GM18873 (cell line): ENCODE measurements around the gene SLC38A11.

Source experiments
- ATAC-seq: cut with Tn5 transposase; IDR thresholded peaks from one replicate; pipeline ENCODE4 v1.9.1; 2021; ENCODE audit warnings: mild to moderate bottlenecking, moderate library complexity, moderate number of reproducible peaks; ENCODE audit not compliant: unreplicated experiment, low FRiP score

Gene SLC38A11

DNA sequence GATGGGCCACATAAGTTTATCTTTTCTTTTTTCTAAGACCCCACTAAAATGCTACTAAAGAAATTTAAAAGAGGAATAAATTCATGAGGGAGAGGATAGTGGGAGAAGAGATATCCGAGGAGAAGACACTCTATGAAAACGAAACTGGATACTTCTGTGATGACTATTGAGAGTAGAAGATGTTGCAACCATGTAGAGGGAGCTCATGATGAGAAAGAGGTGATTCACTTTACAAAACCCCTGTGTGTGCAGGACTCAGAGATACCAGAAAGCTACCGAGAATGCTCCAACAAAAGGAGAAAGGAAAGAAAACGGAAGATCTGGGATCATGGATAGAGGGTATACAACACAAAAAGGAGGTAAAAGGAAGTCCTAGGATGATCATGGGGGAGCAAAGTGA, 34.9 kb downstream of the SLC38A11 start:
- no peak for ATAC-seq

DNA sequence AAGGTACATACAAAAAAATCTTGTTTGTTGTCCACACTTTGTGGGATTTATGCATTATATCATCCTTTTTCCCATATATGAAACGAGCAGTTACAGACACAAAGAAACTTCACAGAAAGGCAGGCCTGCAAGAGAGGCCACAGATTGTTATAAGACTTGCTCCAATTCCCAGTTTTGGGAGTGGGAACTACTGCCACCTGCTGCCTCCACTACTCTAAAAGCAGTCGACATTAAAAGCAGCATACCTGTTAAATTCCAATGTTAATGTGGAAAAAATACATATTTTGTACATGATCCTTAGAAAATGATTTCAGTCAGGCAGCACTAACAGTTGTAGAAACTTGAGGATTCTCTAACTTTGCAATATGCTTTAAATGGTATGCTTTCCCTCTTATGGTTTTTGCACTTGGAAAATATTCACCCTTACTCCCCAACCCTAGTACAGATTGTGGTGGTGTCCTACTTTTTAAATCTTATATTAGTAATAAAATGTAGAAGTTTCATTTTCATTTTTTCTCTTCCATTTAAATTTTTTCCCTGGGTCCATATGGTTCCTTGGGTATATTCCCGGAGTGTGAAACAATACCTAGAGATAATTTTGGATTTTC, 37.9 kb downstream of the SLC38A11 start:
- ATAC-seq = no peak

DNA sequence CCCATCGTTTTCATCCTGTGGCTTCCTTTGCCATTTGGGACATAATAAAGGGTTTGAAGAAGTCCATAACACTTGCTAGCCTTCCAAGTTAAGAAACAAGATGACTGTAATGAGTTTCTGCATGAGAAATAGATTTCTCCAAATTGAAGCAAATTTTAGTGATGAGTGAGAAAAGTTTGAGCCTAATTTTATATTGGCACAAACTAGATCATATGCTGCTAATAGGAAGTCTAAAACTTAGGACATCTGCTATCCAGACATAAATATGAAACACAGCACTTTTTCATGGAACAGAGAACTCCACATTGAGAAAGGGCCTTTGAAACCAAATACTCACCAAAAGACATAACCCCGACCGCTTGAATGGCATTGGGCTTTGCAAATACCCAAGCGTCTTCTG, 39.8 kb downstream of the SLC38A11 start:
- no peak for ATAC-seq

DNA sequence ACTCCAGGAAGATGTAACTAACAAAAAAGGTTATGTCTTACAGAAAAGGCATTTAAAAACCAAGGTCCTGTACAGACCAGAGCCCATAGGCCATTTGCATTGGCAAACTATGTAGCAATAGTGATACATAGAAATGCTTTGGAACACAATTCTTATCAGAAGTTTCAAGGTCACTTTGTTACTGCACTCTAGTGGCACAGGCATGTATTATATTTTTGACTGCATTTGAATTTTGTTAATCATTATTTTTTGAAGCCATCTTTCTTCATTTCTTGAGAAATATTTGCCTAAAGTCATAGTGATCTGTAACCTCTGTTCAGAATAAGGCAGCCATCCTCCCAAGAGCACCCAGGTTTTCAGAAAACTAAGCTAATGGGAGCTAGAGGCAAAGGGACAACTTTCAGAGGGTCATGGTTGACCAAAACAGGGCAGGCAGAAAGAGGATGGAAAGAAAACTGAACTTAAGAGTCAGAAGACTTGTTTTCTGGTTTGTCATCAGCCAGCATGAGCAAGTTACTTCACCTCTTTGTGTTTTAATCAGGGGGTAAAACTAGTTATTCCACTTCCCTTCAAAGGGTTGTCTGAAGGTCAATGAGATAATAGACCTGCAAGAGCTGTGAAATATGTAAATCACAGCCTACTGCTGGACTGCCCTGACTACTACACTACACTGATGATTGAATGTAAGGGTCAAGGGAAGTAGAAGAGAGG, 41.5 kb downstream of the SLC38A11 start:
- no peak for ATAC-seq

DNA sequence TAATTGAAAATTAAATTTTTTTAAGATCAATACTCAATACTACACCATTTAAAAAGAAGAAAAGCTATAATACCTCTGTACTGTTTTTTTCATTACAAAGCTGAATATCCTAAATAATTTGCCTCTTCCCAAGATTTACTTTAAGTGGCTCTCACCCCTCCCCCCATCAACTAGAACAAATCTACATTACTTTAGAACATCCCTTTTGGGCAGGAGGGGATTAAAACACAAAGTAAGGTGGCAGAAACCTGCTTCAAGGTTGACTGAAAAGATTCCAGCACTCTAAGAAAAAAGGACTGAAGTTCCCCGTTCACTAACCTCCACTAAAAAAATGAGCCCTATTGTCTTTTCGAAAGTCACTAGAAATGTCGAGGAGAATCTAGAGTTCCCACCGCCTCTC, 42.3 kb downstream of the SLC38A11 start:
- ATAC-seq = no peak

DNA sequence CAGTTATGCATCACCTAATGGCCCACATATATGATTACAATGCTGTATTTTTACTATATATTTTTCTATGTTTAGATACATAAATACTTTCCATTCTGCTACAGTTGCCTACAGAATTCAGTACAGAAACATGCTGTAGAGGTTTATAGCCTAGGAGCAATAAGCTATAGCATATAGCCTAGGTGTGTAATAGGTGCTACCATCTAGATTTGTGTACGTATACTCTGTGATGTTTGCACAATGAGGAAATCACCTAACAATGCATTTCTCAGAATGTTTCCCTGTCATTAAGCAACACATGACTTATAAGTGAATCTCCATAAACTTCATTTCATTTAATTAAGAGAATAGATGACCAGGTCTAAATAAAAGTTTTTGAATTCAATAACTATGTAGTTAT, 43.5 kb downstream of the SLC38A11 start:
- no peak for ATAC-seq

DNA sequence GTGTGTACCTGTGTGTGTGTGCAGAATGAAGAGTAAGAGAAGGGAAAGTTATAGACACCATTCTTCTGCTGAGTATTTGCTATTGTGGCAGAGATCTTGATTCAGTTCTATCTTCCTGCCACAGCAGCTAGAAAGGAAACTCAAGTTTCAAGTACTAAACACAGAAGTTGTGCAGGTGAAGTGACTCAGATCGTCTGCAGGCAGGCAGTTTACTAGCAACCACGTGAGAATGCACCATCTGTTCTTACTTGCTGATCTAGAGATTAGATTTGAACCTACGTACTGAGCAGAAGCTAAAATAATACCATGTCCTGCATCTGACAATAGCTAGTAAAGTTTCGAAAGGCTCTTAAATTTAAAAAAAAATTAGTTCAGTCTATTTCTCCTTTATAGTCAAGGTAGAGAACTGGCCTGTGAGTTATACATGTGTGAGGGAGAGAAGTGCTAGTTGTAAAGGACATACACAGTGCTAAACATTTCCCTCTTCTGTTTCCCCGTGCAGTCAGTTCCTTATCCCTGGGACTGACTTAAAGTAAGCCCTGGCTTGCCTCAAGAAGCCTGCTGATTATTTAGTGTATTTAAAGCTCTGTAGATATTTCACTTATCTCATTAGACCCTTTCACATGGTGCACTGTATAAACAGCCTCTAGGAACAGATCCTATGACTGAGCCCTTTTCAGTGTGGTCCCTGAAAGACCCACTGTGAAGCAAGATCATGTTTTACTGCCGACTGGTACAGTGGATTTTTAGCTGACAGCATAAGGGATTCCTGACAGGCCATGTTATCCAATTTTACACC, 45.0 kb downstream of the SLC38A11 start:
- ATAC-seq = peak; percentile 66

DNA sequence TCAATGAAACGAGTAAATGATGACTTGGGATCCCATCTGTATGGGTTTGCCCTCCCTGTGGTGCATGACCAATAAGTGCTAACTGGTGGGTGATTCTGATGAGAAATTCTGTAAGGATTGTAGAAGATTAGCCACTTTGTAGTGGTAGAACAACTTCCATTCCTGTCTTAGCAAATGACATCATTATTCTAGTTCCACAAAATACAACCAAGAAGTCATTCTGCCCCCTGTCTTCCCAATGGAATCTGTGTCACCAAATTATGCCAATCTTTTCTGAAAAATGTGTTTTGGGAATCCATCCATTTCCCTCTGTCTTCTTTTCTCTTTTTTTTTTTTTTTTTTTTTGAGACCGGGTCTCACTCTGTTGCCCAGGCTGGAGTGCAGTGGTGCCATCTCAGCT, 48.4 kb downstream of the SLC38A11 start:
- ATAC-seq = no peak

DNA sequence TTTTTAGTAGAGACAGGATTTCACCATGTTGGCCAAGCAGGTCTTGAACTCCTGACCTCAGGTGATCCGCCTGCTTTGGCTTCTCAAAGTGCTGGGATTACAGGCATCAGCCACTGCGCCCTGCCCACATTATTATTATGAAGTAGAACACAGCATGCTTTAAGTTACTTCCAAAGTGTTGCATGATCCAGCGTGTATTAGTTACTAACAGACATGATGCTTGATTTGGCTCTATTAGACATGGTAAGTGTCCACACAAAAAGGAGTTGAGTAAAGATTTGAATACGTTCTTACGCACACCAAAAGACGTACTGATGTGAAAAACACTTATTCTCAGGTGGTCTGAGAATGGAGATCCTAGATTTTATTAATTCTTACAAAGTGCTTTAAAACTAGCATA, 50.0 kb downstream of the SLC38A11 start:
- ATAC-seq = no peak

DNA sequence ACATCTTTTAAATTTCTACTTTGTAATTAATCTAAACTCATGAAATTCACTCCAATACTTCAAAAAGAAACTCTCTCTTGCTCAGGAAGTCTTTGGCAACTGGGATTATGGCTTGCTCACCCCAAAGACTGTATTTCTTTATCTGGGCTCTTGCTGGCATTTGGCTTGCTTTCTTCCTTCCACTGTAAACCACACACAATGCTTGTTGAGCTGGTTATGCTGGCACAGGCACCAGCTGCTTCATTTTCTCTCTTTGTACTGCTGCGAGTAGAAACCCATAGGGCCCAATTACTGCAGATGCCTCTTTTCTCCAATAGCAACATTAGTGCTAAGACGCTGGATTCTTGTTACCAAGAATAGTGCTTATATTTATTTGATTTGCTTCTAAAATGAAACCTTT, 51.4 kb downstream of the SLC38A11 start:
- ATAC-seq = no peak

DNA sequence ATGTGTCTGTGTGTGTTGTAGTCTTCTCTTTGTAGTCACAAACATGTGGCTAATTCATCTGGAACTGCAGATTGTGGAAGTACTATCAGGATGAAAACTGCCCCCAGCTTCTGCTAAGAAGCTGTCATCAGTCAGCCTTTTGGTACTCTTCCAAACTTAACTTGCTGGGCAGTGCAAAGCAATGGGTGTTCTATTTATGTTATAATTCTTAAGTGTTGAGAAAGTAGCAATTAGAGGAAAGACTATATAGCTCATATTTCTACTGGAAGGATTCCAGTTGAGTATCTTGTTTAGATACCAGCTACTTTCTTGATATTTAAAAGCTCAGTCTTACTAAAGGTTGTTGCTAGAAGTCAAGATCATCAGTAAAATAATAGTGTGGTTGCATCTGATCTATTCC, 52.1 kb downstream of the SLC38A11 start:
- ATAC-seq = no peak

DNA sequence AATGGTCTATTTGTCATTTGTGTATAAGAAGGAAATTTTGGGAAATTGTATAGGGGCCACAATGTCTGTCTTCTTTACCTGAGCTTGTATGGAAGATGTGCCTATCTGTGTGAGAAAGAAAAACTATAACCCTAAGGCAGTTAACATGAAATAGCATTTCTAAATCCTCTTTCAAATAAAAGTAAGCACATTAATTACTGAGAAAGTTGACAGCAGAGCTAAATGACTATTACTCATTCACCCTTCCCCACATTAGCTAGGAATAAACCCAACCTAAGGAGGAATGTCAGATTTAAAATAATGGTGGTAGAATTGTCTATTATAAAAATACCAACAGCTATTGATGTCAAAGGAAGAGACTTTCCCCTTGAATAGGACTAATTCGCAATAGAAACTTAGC, 56.2 kb downstream of the SLC38A11 start:
- no peak for ATAC-seq

DNA sequence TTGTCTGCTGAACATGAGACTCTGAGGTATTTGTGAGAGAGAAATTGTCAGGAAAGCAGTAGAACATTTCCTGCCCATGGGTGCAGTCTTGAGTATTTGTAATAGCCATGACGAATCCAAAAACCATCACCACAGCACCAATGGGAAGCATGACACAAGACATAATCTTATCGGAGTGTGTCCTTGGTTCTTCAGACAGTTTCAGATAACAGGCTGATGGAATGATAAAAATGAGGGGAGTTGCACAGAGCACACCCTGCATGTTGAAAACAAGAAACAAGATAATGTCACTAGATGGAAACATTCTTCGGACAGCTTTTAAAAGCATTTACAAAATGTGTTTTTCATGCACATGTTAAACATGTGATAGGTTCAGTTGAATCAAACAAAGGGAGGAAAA, 56.9 kb downstream of the SLC38A11 start:
- ATAC-seq = no peak

DNA sequence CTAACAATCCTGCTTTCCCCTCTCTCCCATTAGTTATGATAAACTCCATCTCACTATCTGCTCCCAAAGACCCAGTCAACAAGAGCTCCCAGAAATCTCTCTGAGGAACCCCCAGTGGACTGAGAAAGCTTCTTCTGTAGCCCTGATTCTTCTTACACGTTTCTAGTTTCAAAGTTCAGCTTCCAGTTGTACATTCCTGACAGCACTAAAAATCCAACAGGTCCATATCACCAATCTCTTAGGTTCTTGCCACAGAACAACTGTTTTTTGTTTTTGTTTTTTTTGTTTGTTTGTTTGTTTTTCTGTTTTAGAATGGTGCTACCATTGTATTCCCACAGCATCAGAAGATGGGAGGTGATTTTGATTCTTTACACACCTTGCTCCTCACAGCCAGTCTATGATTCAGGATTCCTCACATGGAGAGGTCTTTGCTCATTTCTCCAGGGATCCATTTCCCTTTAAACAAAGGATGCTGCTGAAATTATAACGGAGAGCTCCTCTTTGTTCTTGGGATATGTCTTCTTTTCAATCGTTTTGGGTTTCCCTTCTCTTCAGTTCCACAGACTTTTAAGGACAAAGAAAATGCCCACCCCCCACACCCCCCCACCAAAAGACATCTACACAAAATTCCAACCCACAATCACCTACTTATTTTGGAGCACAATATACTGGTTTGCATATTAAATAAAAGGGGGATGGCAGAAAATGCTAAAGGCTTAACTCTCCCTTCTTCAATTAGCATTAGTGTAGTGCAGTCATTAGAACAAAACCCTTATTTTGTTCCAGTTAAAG, 57.7 kb downstream of the SLC38A11 start:
- no peak for ATAC-seq

DNA sequence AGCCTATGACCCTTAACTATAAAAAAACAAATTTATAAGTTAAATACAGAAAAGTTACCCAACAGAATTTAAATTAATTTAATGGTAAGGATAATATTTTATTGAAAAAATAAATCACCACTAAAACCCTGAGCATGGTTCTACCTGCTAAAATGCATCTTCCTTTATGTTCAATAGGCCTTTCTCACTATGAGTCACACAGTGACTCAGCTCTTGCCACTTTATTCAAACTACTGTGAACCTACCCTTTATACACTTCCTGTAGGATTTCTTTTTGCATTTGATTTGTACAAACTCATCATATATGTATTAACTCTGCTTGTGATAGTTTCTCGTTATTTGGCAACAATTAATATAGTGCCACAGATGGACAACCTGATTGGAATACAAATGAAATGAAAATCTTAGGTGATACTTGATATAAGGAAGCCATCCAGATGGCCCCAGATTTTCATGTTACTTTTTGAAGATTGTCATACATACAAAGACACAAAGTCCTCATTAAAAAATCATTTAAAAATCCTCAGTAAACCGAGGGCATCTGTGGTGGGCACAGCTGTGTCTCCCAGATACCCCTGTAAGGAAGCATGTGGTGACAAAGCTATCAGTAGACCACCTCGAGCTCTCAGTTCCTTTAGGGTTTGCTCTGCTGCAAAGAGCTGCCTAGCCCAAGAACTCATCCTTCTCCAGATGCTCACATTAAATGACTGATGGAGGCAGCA, 58.5 kb downstream of the SLC38A11 start:
- peak; percentile 96 for ATAC-seq

DNA sequence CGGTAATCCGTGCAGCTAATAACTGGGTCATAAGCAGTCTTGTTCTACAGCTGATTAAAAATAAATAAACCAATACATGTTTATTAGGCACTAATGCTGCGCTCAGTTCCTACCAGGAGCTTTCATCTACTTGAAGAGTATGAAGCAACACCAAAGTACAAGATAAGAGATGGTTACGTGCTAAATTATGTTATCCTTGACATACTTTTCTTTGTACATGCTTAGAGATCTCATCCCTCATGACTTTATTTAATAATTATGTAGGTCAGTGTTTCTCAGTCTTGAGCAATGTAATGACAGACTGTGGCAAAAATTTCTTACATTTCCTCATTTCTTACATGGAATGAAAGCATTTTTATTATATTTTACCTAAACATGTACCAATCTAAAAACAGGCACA, 59.1 kb downstream of the SLC38A11 start:
- peak; percentile 8 for ATAC-seq

DNA sequence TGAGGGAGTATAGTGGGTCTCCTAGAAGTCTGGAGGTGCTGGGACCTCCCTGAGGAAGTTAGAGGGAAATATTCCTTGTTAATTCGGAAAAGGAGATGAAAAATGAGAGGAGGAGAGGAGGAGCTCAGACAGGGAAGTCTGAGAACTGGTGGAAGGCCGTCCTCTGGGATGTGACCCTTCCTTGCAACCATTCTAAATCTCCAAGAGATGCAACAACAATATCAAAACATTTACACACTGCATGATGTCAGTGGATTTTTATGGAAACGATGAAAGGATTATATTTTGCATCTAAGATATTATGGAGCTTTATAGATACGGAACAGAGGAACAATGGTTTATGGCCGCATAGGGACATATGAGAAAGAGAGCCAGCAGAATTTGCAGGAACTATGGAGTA, 63.9 kb downstream of the SLC38A11 start:
- ATAC-seq = no peak

DNA sequence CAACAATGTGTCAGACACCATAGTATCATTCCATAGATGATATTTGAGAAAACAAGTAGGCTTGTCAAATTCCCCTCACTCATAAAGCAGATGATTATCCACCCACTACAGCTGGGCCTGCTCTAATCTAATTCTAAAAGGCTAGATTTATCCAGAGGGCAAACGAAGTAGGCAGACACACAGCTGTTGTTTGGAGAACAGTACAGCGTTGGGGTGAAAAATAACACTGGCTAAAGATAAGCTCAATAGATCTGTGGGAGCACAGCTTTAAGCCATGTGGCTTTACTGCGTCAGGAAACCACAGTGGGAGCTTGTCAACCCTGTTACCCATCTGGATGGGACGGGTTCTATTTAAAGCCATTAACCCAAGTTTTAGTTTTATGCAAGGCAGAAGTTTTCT, 64.8 kb downstream of the SLC38A11 start:
- no peak for ATAC-seq

DNA sequence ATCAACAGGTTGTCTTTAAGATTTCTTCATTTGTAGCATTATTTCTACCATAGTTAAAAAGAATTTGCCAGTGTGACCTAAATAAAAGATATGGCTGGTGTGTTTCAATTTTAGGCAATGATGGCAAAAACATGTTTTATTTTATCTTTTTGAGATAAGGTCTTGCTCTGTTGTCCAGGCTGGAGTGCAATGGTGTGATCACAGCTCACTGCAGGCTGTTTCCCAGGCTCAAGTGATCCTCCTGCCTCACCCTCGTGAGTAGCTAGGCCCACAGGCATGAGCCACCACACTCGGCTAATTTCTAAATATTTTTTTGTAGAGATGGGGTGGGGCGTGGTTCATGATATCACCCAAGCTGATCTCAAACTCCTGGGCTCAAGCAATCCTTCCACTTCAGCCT, 66.7 kb downstream of the SLC38A11 start:
- ATAC-seq = no peak

DNA sequence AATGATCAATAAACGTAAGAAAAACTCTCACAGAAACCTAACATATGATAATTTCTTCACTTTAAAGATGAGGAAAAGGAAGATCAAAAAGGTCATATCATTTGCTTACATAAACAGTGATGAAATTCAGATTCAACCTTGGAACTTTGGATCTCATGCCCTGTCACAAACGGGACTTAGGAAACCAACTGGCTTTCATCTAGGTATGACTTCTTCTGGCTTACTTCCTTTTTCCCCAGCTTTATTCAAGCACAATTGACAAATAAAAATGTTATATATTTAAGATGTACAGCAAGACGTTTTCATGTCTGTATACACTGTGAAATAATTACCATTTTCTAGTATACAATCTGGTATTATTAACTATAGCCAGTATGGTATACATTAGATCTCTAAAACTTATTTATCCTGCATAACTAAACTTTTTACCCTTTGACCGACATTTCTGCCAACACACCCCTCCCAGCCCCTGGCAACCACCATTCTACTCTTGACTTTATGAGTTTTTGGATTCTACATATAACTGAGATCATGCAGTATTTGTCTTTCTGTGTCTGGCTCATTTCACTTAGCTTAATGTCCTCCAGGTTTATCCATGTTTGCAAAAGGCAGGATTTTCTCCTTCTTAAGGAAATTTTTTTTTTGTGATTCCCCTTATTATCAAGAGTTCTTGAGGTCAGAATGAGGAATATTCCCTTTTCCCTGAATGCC, 67.7 kb downstream of the SLC38A11 start:
- no peak for ATAC-seq
